ENCODE results near the gene SLC35F4.

GRCh38 chr14:57847096-57847495 is 18.8 kb downstream of the SLC35F4 start:
- TF ChIP-seq CTCF (IDR thresholded peaks at IDR 0.05): no peak
- TF ChIP-seq EP300 (IDR thresholded peaks at IDR 0.05): no peak
- no peak for TF ChIP-seq POLR2A (IDR thresholded peaks at IDR 0.05)
- no peak for TF ChIP-seq POLR2AphosphoS5 (IDR thresholded peaks at IDR 0.05)

Data from upper lobe of left lung (tissue), 4 donors.